HG02798 (cell line): Measurements from ENCODE around the gene ACOXL.

Source experiments
- ATAC-seq: cut with Tn5 transposase; IDR thresholded peaks from one replicate; pipeline ENCODE4 v1.9.1; 2021; ENCODE audit warnings: mild to moderate bottlenecking; ENCODE audit not compliant: unreplicated experiment, poor library complexity

Gene ACOXL

GRCh38 chr2:111135910-111136297 lies 403.5 kb downstream of the ACOXL start:
- ATAC-seq: no peak

- ATAC-seq: no peak
These were observed 406.5 kb downstream of the ACOXL start for GRCh38 chr2:111138839-111139238.

GRCh38 chr2:111139637-111140317 lies 407.4 kb downstream of the ACOXL start:
- no peak for ATAC-seq

- no peak for ATAC-seq
These were observed 408.4 kb downstream of the ACOXL start for GRCh38 chr2:111140815-111141214.

GRCh38 chr2:111142101-111142500 lies 409.7 kb downstream of the ACOXL start:
- ATAC-seq: no peak

- ATAC-seq: no peak
These were observed 410.9 kb downstream of the ACOXL start for GRCh38 chr2:111143107-111143842.

GRCh38 chr2:111143843-111144198 lies 411.4 kb downstream of the ACOXL start:
- no peak for ATAC-seq

GRCh38 chr2:111145103-111145760 lies 412.9 kb downstream of the ACOXL start:
- ATAC-seq: peak; percentile 74

GRCh38 chr2:111145951-111146350 lies 413.6 kb downstream of the ACOXL start:
- no peak for ATAC-seq

- no peak for ATAC-seq
These were observed 416.0 kb downstream of the ACOXL start for GRCh38 chr2:111148225-111148873.

- no peak for ATAC-seq
These were observed 416.6 kb downstream of the ACOXL start for GRCh38 chr2:111148925-111149324.

GRCh38 chr2:111149882-111150455 lies 417.6 kb downstream of the ACOXL start:
- no peak for ATAC-seq

- no peak for ATAC-seq
These were observed 422.4 kb downstream of the ACOXL start for GRCh38 chr2:111154758-111155157.

GRCh38 chr2:111155610-111156009 lies 423.2 kb downstream of the ACOXL start:
- no peak for ATAC-seq

- ATAC-seq: no peak
These were observed 424.2 kb downstream of the ACOXL start for GRCh38 chr2:111156529-111156928.

- ATAC-seq: peak; percentile 75
These were observed 424.8 kb downstream of the ACOXL start for GRCh38 chr2:111157071-111157661.

GRCh38 chr2:111157798-111158197 lies 425.4 kb downstream of the ACOXL start:
- ATAC-seq: peak; percentile 65

- ATAC-seq: no peak
These were observed 427.3 kb downstream of the ACOXL start for GRCh38 chr2:111159641-111160040.

GRCh38 chr2:111160758-111161157 lies 428.4 kb downstream of the ACOXL start:
- ATAC-seq: no peak

GRCh38 chr2:111161971-111162370 lies 429.6 kb downstream of the ACOXL start:
- no peak for ATAC-seq
